HEK293 (cell line): ENCODE measurements around the gene IDH1.

Source experiments
- CTCF ChIA-PET: fragments of 350-600 bp; formaldehyde crosslinking; extraction: SDS; loops from one replicate; lab custom pipeline; 2021; ENCODE audit warnings: antibody characterized with exemption; lab: Yijun Ruan, JAX
- POLR2A ChIA-PET: fragments of 300-600 bp; formaldehyde crosslinking; extraction: SDS; loops from one replicate; lab custom pipeline; 2020; ENCODE audit warnings: antibody characterized with exemption, inconsistent platforms; lab: Yijun Ruan, JAX
- H3K27ac ChIP-seq: fragments of 200-500 bp; sonication (Bioruptor generic); 2 replicates; pipeline ENCODE4 v1.5.1; 2014; ENCODE audit warnings: low read depth, low read length, control low read depth, inconsistent platforms; ENCODE audit errors: extremely low read depth
- H3K36me3 ChIP-seq, 2 experiments: fragments of 200-500 bp in 1 of 2; sonication (Bioruptor generic) in 1 of 2; 1 replicate in 1 of 2; 2 replicates in 1 of 2; pipeline ENCODE4 v1.5.1; 2014 to 2017; ENCODE audit warnings: inconsistent platforms in 2 of 2, low read length in 2 of 2; ENCODE audit not compliant: control insufficient read depth in 2 of 2, insufficient read depth in 1 of 2
- H3K4me1 ChIP-seq: fragments of 200-500 bp; sonication (Bioruptor generic); 2 replicates; pipeline ENCODE4 v1.5.1; 2014; ENCODE audit warnings: mild to moderate bottlenecking, low read length, inconsistent platforms; ENCODE audit not compliant: control insufficient read depth, insufficient read depth
- H3K4me3 ChIP-seq: 2 replicates; pipeline ENCODE4 v1.5.1; 2011; ENCODE audit warnings: low read depth, mild to moderate bottlenecking, control low read depth, low read length, moderate library complexity
- H3K9me3 ChIP-seq: fragments of 200-500 bp; sonication (Bioruptor generic); 2 replicates; pipeline ENCODE4 v1.5.1; 2014; ENCODE audit warnings: low read depth, low read length, inconsistent platforms; ENCODE audit not compliant: control insufficient read depth, insufficient read depth
- BCL11B ChIP-seq: fragments of 450-650 bp; formaldehyde crosslinking; IDR thresholded peaks from 2 replicates; pipeline ENCODE4 v1.5.1; 2016; ENCODE audit warnings: low read depth, missing biosample characterization, missing genetic modification characterization
- KLF1 ChIP-seq: fragments of 450-650 bp; formaldehyde crosslinking; IDR thresholded peaks from 2 replicates; pipeline ENCODE4 v1.5.1; 2016; ENCODE audit warnings: missing biosample characterization, missing genetic modification characterization
- TCF7L2 ChIP-seq: IDR thresholded peaks from 2 replicates; pipeline ENCODE4 v1.6.1; 2011; ENCODE audit warnings: low read depth, mild to moderate bottlenecking, inconsistent platforms, low read length, moderate library complexity, borderline replicate concordance
- ZBTB8A ChIP-seq: fragments of 450-650 bp; formaldehyde crosslinking; IDR thresholded peaks from 2 replicates; pipeline ENCODE4 v1.5.1; 2016; ENCODE audit warnings: missing biosample characterization, missing genetic modification characterization
- ZNF16 ChIP-seq: fragments of 450-650 bp; formaldehyde crosslinking; IDR thresholded peaks from 2 replicates; pipeline ENCODE4 v1.5.1; 2016; ENCODE audit warnings: low read depth, missing biosample characterization, missing genetic modification characterization
- ZNF223 ChIP-seq: fragments of 450-650 bp; formaldehyde crosslinking; IDR thresholded peaks from 2 replicates; pipeline ENCODE4 v1.5.1; 2016; ENCODE audit warnings: missing biosample characterization, missing genetic modification characterization
- ZNF324 ChIP-seq: fragments of 450-650 bp; formaldehyde crosslinking; IDR thresholded peaks from 2 replicates; pipeline ENCODE4 v1.5.1; 2016; ENCODE audit warnings: missing biosample characterization, missing genetic modification characterization
- ZNF473 ChIP-seq: fragments of 450-650 bp; formaldehyde crosslinking; IDR thresholded peaks from 2 replicates; pipeline ENCODE4 v1.5.1; 2017; ENCODE audit warnings: missing biosample characterization, missing genetic modification characterization
- ZNF596 ChIP-seq: fragments of 450-650 bp; IDR thresholded peaks from 2 replicates; pipeline ENCODE4 v1.5.0; 2018; ENCODE audit warnings: missing biosample characterization, mild to moderate bottlenecking, missing genetic modification characterization, moderate library complexity
- ZNF670 ChIP-seq: fragments of 450-650 bp; formaldehyde crosslinking; IDR thresholded peaks from 2 replicates; pipeline ENCODE4 v1.5.1; 2016; ENCODE audit warnings: missing biosample characterization, missing genetic modification characterization, low read depth
- ZSCAN16 ChIP-seq: fragments of 450-650 bp; formaldehyde crosslinking; IDR thresholded peaks from 2 replicates; pipeline ENCODE4 v1.5.1; 2016; ENCODE audit warnings: missing biosample characterization, missing genetic modification characterization
- TF ChIP-seq, protein P1 (sequence below): fragments of 450-650 bp; formaldehyde crosslinking; IDR thresholded peaks from 2 replicates; pipeline ENCODE4 v1.5.1; 2016; ENCODE audit warnings: missing biosample characterization, missing genetic modification characterization
- TF ChIP-seq, protein P2 (sequence below): fragments of 450-650 bp; formaldehyde crosslinking; IDR thresholded peaks from 2 replicates; pipeline ENCODE4 v1.5.1; 2016; ENCODE audit warnings: missing biosample characterization, missing genetic modification characterization
- TF ChIP-seq, protein P3 (sequence below): fragments of 450-650 bp; formaldehyde crosslinking; IDR thresholded peaks from 2 replicates; pipeline ENCODE4 v1.5.1; 2017; ENCODE audit warnings: missing biosample characterization, mild to moderate bottlenecking, missing genetic modification characterization, moderate library complexity
- TF ChIP-seq, protein P4 (sequence below): fragments of 450-650 bp; formaldehyde crosslinking; IDR thresholded peaks from 2 replicates; pipeline ENCODE4 v1.5.1; 2016; ENCODE audit warnings: missing biosample characterization, missing genetic modification characterization
- TF ChIP-seq, protein P5 (sequence below): fragments of 450-650 bp; IDR thresholded peaks from 2 replicates; pipeline ENCODE4 v1.5.1; 2018; ENCODE audit warnings: missing biosample characterization, mild to moderate bottlenecking, missing genetic modification characterization
- TF ChIP-seq, protein P6 (sequence below): fragments of 450-650 bp; formaldehyde crosslinking; IDR thresholded peaks from 2 replicates; pipeline ENCODE4 v1.5.1; 2017; ENCODE audit warnings: missing biosample characterization, missing genetic modification characterization

The IDH1 gene

DNA sequence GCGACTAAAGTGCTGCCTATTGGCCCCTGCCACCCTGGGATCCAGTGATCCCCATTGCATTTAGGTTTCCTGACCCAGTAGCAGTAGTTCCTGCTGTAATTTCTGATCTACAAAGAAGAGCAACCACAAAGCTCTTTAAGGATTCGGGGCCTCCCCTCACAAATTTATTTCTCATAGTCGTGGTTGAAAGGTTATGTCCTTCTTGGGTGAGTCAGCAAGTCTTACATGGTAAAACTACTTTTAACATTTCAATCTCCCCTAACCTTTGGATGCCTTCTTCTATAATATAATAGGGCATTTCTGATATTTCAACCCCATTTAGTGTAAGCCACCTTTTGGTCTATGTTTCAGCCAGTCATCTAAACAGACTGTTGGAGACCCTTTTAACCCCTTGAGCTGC is 26.1 kb upstream of the IDH1 start (continued):
- TF ChIP-seq, protein P1, sequence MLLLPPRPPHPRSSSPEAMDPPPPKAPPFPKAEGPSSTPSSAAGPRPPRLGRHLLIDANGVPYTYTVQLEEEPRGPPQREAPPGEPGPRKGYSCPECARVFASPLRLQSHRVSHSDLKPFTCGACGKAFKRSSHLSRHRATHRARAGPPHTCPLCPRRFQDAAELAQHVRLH (tag by site-specific recombination): no peak

DNA sequence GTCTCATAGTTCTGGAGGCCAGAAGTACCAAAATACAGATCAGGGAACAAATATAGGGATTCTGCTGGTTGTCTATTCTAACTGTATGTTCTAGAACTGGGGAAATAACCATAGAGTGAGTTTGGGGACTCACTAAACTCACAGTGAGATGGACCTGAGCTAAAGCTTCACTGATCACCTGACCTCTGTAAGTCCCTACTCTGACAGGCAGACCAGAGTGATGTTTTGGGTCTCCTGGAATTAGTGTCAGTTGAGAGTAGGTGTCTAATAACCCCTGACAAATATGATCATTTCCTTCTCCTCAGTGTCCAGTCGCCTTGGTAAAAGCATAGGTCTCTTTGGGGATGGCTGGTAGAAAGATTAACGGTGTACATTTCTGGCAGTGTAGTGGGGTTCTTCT is 25.4 kb upstream of the IDH1 start:
- TF ChIP-seq ZBTB8A (tag by site-specific recombination): no peak
- TF ChIP-seq, protein P2, sequence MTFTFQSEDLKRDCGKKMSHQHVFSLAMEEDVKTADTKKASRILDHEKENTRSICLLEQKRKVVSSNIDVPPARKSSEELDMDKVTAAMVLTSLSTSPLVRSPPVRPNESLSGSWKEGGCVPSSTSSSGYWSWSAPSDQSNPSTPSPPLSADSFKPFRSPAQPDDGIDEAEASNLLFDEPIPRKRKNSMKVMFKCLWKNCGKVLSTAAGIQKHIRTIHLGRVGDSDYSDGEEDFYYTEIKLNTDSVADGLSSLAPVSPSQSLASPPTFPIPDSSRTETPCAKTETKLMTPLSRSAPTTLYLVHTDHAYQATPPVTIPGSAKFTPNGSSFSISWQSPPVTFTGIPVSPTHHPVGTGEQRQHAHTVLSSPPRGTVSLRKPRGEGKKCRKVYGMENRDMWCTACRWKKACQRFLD (tag by site-specific recombination): no peak
- no peak for TF ChIP-seq KLF1 (tag by site-specific recombination)
- TF ChIP-seq BCL11B (tag by site-specific recombination): no peak
- TF ChIP-seq ZSCAN16 (tag by site-specific recombination): no peak
- no peak for TF ChIP-seq ZNF670 (tag by site-specific recombination)
- TF ChIP-seq ZNF324 (tag by site-specific recombination): no peak
- TF ChIP-seq, protein P3, sequence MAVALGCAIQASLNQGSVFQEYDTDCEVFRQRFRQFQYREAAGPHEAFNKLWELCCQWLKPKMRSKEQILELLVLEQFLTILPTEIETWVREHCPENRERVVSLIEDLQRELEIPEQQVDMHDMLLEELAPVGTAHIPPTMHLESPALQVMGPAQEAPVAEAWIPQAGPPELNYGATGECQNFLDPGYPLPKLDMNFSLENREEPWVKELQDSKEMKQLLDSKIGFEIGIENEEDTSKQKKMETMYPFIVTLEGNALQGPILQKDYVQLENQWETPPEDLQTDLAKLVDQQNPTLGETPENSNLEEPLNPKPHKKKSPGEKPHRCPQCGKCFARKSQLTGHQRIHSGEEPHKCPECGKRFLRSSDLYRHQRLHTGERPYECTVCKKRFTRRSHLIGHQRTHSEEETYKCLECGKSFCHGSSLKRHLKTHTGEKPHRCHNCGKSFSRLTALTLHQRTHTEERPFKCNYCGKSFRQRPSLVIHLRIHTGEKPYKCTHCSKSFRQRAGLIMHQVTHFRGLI (tag by site-specific recombination): no peak
- H3K27ac ChIP-seq: no peak overlapping the region
- CTCF ChIA-PET: interaction anchor here (0.6 kb wide), 1 partner anchor 14 kb away, joined by 4 read pairs; no protein-coding TSS in a partner anchor
- no peaks in the 10 kb centered on the region for H3K9me3 ChIP-seq
- no peak overlapping the region for H3K4me3 ChIP-seq
- POLR2A ChIA-PET: no interaction called here
- no peaks in the 10 kb centered on the region for H3K4me1 ChIP-seq
- peaks cover 63 to 84% of the 10 kb centered on the region in 2 experiments for H3K36me3 ChIP-seq

DNA sequence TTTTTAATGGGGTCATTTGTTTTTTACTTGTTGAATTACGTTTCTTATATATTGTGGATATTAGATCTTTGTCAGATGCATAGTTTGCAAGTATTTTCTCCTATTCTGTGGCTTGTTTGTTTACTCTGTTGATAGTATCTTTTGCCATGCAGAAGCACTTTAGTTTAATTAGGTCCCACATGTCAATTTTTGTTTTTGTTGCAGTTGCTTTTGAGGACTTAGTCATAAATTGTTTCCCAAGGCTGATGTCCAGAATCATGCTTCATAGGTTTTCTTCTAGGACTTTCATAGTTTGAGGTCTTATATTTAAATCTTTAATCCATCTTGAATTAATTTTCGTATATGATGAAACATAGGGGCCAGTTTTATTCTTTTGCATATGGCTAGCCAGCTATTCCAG is 24.4 kb upstream of the IDH1 start:
- Histone ChIP-seq H3K4me1 (peaks cover 2% of the 10 kb centered on the region; the same call in 1 of the 2 replicates), H3K4me3 (no peak overlapping the region), H3K9me3 (no peaks in the 10 kb centered on the region), H3K36me3 (peaks cover 57 to 94% of the 10 kb centered on the region in 2 experiments), H3K27ac (no peak overlapping the region)
- ChIA-PET CTCF (interaction anchor here (0.6 to 0.7 kb wide), 2 partner anchors 8 to 24 kb away, joined by 3 to 5 read pairs; no protein-coding TSS in a partner anchor), POLR2A (no interaction called here)
- no peak for TF ChIP-seq ZNF596 (tag by site-specific recombination)
- TF ChIP-seq, protein P4, sequence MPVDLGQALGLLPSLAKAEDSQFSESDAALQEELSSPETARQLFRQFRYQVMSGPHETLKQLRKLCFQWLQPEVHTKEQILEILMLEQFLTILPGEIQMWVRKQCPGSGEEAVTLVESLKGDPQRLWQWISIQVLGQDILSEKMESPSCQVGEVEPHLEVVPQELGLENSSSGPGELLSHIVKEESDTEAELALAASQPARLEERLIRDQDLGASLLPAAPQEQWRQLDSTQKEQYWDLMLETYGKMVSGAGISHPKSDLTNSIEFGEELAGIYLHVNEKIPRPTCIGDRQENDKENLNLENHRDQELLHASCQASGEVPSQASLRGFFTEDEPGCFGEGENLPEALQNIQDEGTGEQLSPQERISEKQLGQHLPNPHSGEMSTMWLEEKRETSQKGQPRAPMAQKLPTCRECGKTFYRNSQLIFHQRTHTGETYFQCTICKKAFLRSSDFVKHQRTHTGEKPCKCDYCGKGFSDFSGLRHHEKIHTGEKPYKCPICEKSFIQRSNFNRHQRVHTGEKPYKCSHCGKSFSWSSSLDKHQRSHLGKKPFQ (tag by site-specific recombination): no peak
- no peak for TF ChIP-seq ZNF16 (tag by site-specific recombination)
- no peak for TF ChIP-seq ZNF473 (tag by site-specific recombination)
- TF ChIP-seq TCF7L2: no peak
- no peak for TF ChIP-seq ZNF223 (tag by site-specific recombination)
- TF ChIP-seq, protein P5, sequence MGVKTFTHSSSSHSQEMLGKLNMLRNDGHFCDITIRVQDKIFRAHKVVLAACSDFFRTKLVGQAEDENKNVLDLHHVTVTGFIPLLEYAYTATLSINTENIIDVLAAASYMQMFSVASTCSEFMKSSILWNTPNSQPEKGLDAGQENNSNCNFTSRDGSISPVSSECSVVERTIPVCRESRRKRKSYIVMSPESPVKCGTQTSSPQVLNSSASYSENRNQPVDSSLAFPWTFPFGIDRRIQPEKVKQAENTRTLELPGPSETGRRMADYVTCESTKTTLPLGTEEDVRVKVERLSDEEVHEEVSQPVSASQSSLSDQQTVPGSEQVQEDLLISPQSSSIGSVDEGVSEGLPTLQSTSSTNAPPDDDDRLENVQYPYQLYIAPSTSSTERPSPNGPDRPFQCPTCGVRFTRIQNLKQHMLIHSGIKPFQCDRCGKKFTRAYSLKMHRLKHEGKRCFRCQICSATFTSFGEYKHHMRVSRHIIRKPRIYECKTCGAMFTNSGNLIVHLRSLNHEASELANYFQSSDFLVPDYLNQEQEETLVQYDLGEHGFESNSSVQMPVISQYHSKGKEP (tag by site-specific recombination): 0 out of 2 replicates have a peak, but pooled peaks have one; percentile 26
- TF ChIP-seq, protein P6, sequence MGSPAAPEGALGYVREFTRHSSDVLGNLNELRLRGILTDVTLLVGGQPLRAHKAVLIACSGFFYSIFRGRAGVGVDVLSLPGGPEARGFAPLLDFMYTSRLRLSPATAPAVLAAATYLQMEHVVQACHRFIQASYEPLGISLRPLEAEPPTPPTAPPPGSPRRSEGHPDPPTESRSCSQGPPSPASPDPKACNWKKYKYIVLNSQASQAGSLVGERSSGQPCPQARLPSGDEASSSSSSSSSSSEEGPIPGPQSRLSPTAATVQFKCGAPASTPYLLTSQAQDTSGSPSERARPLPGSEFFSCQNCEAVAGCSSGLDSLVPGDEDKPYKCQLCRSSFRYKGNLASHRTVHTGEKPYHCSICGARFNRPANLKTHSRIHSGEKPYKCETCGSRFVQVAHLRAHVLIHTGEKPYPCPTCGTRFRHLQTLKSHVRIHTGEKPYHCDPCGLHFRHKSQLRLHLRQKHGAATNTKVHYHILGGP (tag by site-specific recombination): 0 out of 2 replicates have a peak, but pooled peaks have one; percentile 8
